ENCODE results near the gene NRN1. TPM values are rescaled to one million over a fixed set of nuclear protein-coding genes. Genes with fewer than 3 reads are reported as not detected.

NRN1 gene
- polyA plus RNA-seq, 1 donor (not counting 4 experiments of a cell fraction or from before 2014, with no cell fraction given): 5.7 TPM

GRCh38 chr6:6002005-6002847, 4.5 kb downstream of the NRN1 start:
- Histone ChIP-seq H3K9ac (ENCODE audit: control insufficient read depth, extremely low read depth, insufficient read depth, low read length) (no peak overlapping the region), H3K4me1 (ENCODE audit: control insufficient read depth, extremely low read depth, insufficient read depth, low read length) (peaks cover 3% of the 10 kb centered on the region)
- FAIRE-seq: no peak

GRCh38 chr6:6001443-6001842, 5.3 kb downstream of the NRN1 start:
- DNase-seq (ENCODE audit: low read depth, low spot score) (no peak), FAIRE-seq (no peak)
- Histone ChIP-seq H4K20me1 (ENCODE audit: control insufficient read depth, extremely low read depth, insufficient read depth, low read length) (no peaks in the 10 kb centered on the region), H3K79me2 (ENCODE audit: control insufficient read depth, insufficient read depth, low read length) (no peaks in the 10 kb centered on the region), H2AFZ (ENCODE audit: control insufficient read depth, low read length) (no peak overlapping the region), H3K4me1 (ENCODE audit: control insufficient read depth, extremely low read depth, insufficient read depth, low read length) (peaks cover 3% of the 10 kb centered on the region), H3K9me3 (ENCODE audit: control insufficient read depth, low read depth, low read length) (peaks cover 11% of the 10 kb centered on the region), H3K9ac (ENCODE audit: control insufficient read depth, extremely low read depth, insufficient read depth, low read length) (no peak overlapping the region), H3K4me2 (ENCODE audit: control insufficient read depth, extremely low read depth, insufficient read depth, low read depth, low read length) (no peak overlapping the region), H3K36me3 (ENCODE audit: control insufficient read depth in 2 of 2, extremely low read depth in 1 of 2, insufficient read depth in 2 of 2, low read length in 2 of 2) (no peaks in the 10 kb centered on the region), H3K27ac (ENCODE audit: control insufficient read depth, insufficient read depth, low read length) (no peak overlapping the region), H3K4me3 (ENCODE audit: control insufficient read depth in 2 of 3, extremely low read depth in 1 of 3, insufficient read depth in 2 of 3, low read depth in 1 of 3, low read length in 3 of 3) (no peak overlapping the region), H3K9me1 (ENCODE audit: control insufficient read depth, extremely low read depth, insufficient read depth, low read length) (no peaks in the 10 kb centered on the region), H3K27me3 (ENCODE audit: control insufficient read depth, extremely low read depth, insufficient read depth, low read length) (peaks cover 99% of the 10 kb centered on the region)
- dilution Hi-C loops (cut with MboI; ENCODE audit: extremely low pct_ligation_motif_present, low sequenced_read_pairs): no loop called here
- TF ChIP-seq CTCF (optimal IDR thresholded peaks at IDR 0.05 in 1 of 3, IDR thresholded peaks at IDR 0.05 in 1 of 3, conservative IDR thresholded peaks at IDR 0.05 in 1 of 3; ENCODE audit: extremely low read depth in 1 of 3, insufficient read depth in 2 of 3, low read length in 3 of 3): no peak
- TF ChIP-seq EZH2 (IDR thresholded peaks at IDR 0.05; ENCODE audit: low read length): no peak

More at GRCh38 chr6:6002005-6002847, 4.5 kb downstream of the NRN1 start:
- no peak overlapping the region for H3K4me3 ChIP-seq (ENCODE audit: control insufficient read depth in 2 of 3, extremely low read depth in 1 of 3, insufficient read depth in 2 of 3, low read depth in 1 of 3, low read length in 3 of 3)
- dilution Hi-C loops (cut with MboI; ENCODE audit: extremely low pct_ligation_motif_present, low sequenced_read_pairs): no loop called here
- H3K9me3 ChIP-seq (ENCODE audit: control insufficient read depth, low read depth, low read length): peaks cover 11% of the 10 kb centered on the region
- H2AFZ ChIP-seq (ENCODE audit: control insufficient read depth, low read length): no peak overlapping the region
- H3K9me1 ChIP-seq (ENCODE audit: control insufficient read depth, extremely low read depth, insufficient read depth, low read length): no peaks in the 10 kb centered on the region
- no peaks in the 10 kb centered on the region for H3K36me3 ChIP-seq (ENCODE audit: control insufficient read depth in 2 of 2, extremely low read depth in 1 of 2, insufficient read depth in 2 of 2, low read length in 2 of 2)
- no peaks in the 10 kb centered on the region for H3K79me2 ChIP-seq (ENCODE audit: control insufficient read depth, insufficient read depth, low read length)
- no peak overlapping the region for H3K27ac ChIP-seq (ENCODE audit: control insufficient read depth, insufficient read depth, low read length)
- H3K4me2 ChIP-seq (ENCODE audit: control insufficient read depth, extremely low read depth, insufficient read depth, low read depth, low read length): no peak overlapping the region
- TF ChIP-seq CTCF (optimal IDR thresholded peaks at IDR 0.05 in 1 of 3, IDR thresholded peaks at IDR 0.05 in 1 of 3, conservative IDR thresholded peaks at IDR 0.05 in 1 of 3; ENCODE audit: extremely low read depth in 1 of 3, insufficient read depth in 2 of 3, low read length in 3 of 3) (no peak), EZH2 (IDR thresholded peaks at IDR 0.05; ENCODE audit: low read length) (peak; percentile 24)
- no peaks in the 10 kb centered on the region for H4K20me1 ChIP-seq (ENCODE audit: control insufficient read depth, extremely low read depth, insufficient read depth, low read length)
- DNase-seq (ENCODE audit: low read depth, low spot score): no peak
- H3K27me3 ChIP-seq (ENCODE audit: control insufficient read depth, extremely low read depth, insufficient read depth, low read length): peaks cover 100% of the 10 kb centered on the region
